Mesothelial cell of epicardium (in vitro differentiated cells): ENCODE measurements around the gene NCKAP5. TPM values are rescaled to one million over a fixed set of nuclear protein-coding genes. Genes with fewer than 3 reads are reported as not detected.
"Not testable (repeated sequence)": the region's sequence is repeated elsewhere in the genome, so short reads cannot be mapped to it uniquely, and the experiment has no call there.

ENCODE experiments used
- DNase-seq, 2 experiments: peaks; one replicate each; pipeline ENCODE4 v3.0.0; 2021; ENCODE audit warnings: low spot score in 2 of 2; ENCODE audit not compliant: unreplicated experiment in 2 of 2
- H3K27ac Mint-ChIP-seq: 2 replicates; pipeline ENCODE4 v1.8.0; 2021; ENCODE audit warnings: mixed read lengths
- H3K27me3 Mint-ChIP-seq: 2 replicates; pipeline ENCODE4 v1.8.0; 2021; ENCODE audit warnings: low read depth, mixed read lengths
- H3K36me3 Mint-ChIP-seq: 2 replicates; pipeline ENCODE4 v1.8.0; 2021; ENCODE audit warnings: mixed read lengths
- H3K4me1 Mint-ChIP-seq: 2 replicates; pipeline ENCODE4 v1.8.0; 2021; ENCODE audit warnings: mixed read lengths
- H3K4me3 Mint-ChIP-seq: 2 replicates; pipeline ENCODE4 v1.8.0; 2021; ENCODE audit warnings: mild to moderate bottlenecking, moderate library complexity, mixed read lengths
- H3K9me3 Mint-ChIP-seq: 2 replicates; pipeline ENCODE4 v1.8.0; 2021; ENCODE audit warnings: mixed read lengths
- CTCF ChIP-seq: fragments of 200-600 bp; sonication (generic); IDR thresholded peaks from one replicate; pipeline ENCODE4 v1.5.0; 2021; ENCODE audit warnings: antibody characterized with exemption; ENCODE audit not compliant: unreplicated experiment
- total RNA-seq: library from RNA; stranded (reverse); gene quantifications from 3 replicates; pipeline ENCODE4 v1.2.1, GENCODE V29; 2021

NCKAP5 gene
- total RNA-seq, 1 donor from 2014 or later, result 2.1 TPM

- H3K36me3 Mint-ChIP-seq, result no peaks in the 10 kb centered on the region
- H3K27me3 Mint-ChIP-seq, result no peaks in the 10 kb centered on the region
- H3K9me3 Mint-ChIP-seq, result peaks cover 29% of the 10 kb centered on the region
- no peak for DNase-seq
- H3K4me3 Mint-ChIP-seq, result no peak overlapping the region
- H3K4me1 Mint-ChIP-seq, result no peaks in the 10 kb centered on the region
- no peak overlapping the region for H3K27ac Mint-ChIP-seq
- no peak for TF ChIP-seq CTCF
These were observed 358.9 kb downstream of the NCKAP5 start for GRCh38 chr2:133209325-133209724.

GRCh38 chr2:133206666-133207065, 361.6 kb downstream of the NCKAP5 start:
- DNase-seq, H3K27ac Mint-ChIP-seq, H3K4me1 Mint-ChIP-seq, H3K36me3 Mint-ChIP-seq, H3K4me3 Mint-ChIP-seq, H3K27me3 Mint-ChIP-seq: not testable (repeated sequence)
- H3K9me3 Mint-ChIP-seq, result peaks cover 35% of the 10 kb centered on the region

- H3K27ac Mint-ChIP-seq, result no peak overlapping the region
- H3K9me3 Mint-ChIP-seq, result peaks cover 41% of the 10 kb centered on the region
- no peak for TF ChIP-seq CTCF
- no peaks in the 10 kb centered on the region for H3K36me3 Mint-ChIP-seq
- DNase-seq, result no peak
- H3K4me1 Mint-ChIP-seq, result no peaks in the 10 kb centered on the region
- H3K27me3 Mint-ChIP-seq, result no peaks in the 10 kb centered on the region
- no peak overlapping the region for H3K4me3 Mint-ChIP-seq
These were observed 363.8 kb downstream of the NCKAP5 start for GRCh38 chr2:133204421-133204820.

GRCh38 chr2:133200684-133201421, 367.4 kb downstream of the NCKAP5 start:
- no peak for TF ChIP-seq CTCF
- peaks cover 6% of the 10 kb centered on the region for H3K27me3 Mint-ChIP-seq
- H3K4me3 Mint-ChIP-seq, result no peak overlapping the region
- H3K36me3 Mint-ChIP-seq, result no peaks in the 10 kb centered on the region
- H3K27ac Mint-ChIP-seq, result no peak overlapping the region
- peaks cover 15% of the 10 kb centered on the region for H3K9me3 Mint-ChIP-seq
- H3K4me1 Mint-ChIP-seq, result no peaks in the 10 kb centered on the region
- no peak for DNase-seq

GRCh38 chr2:133198678-133199077, 369.6 kb downstream of the NCKAP5 start:
- Mint-ChIP-seq H3K9me3 (peaks cover 8% of the 10 kb centered on the region), H3K27me3 (peaks cover 8% of the 10 kb centered on the region), H3K4me3 (no peak overlapping the region), H3K27ac (no peak overlapping the region), H3K4me1 (no peaks in the 10 kb centered on the region), H3K36me3 (no peaks in the 10 kb centered on the region)
- DNase-seq, result no peak
- no peak for TF ChIP-seq CTCF

GRCh38 chr2:133197156-133197555, 371.1 kb downstream of the NCKAP5 start:
- peaks cover 11% of the 10 kb centered on the region for H3K9me3 Mint-ChIP-seq
- no peak overlapping the region for H3K27ac Mint-ChIP-seq
- H3K4me3 Mint-ChIP-seq, result no peak overlapping the region
- peaks cover 8% of the 10 kb centered on the region for H3K27me3 Mint-ChIP-seq
- TF ChIP-seq CTCF, result no peak
- no peaks in the 10 kb centered on the region for H3K4me1 Mint-ChIP-seq
- H3K36me3 Mint-ChIP-seq, result no peaks in the 10 kb centered on the region
- no peak for DNase-seq
